HUDEP-2 (cell line): ENCODE data around the gene SAMHD1.
"Not testable (repeated sequence)": the region's sequence is repeated elsewhere in the genome, so short reads cannot be mapped to it uniquely, and the experiment has no call there.

Experiments used
- DNase-seq, 76 experiments: peaks; one replicate each; lab custom pipeline; 2025; ENCODE audit not compliant: unreplicated experiment in 76 of 76; lab: John Stamatoyannopoulos, UW

SAMHD1 gene

DNA sequence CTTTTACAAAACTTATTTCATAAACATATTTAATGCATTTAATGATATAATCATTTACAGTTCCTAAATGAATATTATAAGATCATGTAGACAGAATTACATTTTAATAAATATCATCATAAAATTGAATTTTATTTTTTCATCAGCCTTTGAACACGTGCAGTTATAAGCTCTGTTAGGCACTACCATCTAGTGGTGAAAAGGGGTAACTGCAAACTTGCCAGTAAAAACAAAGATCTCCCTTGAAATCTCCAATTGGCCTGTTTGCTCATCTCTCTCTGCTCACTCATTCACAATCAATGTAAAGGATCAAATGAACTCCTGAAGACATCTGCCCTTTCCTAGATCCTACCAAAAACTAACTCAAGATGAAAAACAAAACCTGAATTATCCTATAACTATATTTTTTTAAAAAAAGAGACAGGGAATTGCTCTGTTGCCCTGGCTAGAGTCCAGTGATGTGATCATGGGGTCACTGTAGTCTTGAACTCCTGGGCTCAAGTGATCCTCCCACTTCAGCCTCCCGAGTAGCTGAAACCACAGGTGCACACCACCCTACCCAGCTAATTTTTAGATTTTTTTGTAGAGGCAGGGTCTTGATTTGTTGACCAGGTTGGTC lies 31.7 kb downstream of the SAMHD1 start:
- DNase-seq: peak in 33 of 76 experiments; percentile 3 to 71 (median 35)

DNA sequence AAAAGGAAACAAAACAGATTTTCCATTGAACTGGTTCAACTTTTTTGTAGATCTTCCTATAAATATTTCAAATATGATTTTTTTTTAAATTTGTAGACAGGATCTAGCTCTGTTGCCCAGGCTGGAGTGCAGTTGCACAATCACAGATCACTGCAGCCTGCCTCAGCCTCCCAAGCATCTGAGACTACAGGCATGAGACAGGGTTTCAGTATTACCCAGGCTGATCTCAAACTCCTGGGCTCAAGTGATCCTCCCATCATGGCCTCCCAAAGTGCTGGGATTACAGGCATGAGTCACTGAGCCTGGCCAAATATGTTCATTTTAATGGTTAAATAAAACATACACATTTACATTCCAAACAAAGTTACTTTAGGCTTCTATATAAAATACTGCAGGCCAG lies 33.6 kb downstream of the SAMHD1 start:
- DNase-seq: no peak

DNA sequence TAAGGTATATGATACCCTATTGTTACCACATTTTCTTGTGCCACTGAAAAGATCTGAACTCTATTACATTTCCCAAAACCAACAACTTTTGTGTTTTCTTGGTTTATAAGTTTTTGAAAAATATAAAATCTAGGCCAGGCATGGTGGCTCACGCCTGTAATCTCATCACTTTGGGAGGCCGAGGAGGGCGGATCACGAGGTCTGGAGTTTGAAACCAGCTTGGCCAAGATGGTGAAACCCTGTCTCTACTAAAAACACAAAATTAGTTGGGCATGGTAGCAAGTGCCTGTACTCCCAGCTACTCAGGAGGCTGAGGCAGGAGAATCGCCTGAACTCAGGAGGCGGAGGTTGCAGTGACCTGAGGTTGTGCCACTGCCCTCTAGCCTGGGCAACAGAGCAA lies 34.3 kb downstream of the SAMHD1 start:
- DNase-seq: no peak

DNA sequence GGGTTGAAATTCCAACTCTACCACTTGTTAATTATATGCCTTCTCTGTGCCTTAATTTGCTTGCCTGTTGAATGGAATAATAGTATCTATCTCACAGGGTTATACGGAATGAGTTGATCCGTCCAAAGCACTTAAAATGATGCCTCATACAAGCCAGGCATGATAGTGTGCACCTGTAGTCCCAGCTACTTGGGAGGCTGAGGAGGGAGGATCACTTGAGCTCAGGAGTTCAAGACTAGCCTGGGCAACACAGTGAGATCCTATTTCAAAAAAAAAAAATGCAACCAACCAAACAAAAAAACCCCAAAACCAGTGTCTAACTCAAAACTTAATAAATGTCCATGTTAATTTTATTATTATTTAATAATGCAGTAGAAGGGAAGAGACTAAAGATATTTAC lies 35.3 kb downstream of the SAMHD1 start:
- DNase-seq: no peak

DNA sequence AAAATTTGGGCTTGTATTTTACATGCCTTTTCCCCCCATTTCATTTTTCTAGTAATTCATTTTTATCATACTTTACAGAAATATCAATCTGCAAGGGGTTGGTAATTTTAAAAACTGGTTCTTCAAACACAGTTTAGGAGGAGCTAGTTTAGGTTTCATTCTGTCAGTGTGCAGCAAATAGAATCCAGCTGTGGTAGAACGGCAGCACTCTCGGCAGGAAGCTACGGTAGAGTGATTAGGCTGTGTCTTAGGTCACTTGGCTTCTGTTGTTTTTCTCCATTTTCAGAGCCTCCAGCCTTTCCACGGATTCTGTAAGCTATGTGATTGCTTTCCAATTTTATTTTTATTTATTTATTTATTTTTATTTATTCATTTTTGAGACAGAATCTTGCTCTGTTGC lies 42.9 kb downstream of the SAMHD1 start:
- DNase-seq: no peak

DNA sequence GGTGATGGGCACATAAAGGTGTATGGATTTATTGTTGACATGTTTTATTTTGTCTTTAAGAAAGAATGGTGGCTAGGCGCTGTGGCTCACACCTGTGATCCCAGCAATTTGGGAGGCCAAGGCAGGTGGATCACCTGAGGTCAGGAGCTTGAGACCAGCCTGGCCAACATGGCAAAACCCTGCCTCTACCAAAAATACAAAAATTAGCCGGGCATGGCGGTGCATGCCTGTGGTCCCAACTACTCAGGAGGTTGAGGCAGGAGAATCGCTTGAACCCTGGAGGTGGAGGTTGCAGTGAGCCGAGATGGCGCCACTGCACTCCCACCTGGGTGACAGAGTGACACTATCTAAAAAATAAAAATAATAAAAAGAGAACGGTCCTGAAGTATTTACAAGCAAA lies 45.4 kb downstream of the SAMHD1 start:
- not testable (repeated sequence) for DNase-seq

DNA sequence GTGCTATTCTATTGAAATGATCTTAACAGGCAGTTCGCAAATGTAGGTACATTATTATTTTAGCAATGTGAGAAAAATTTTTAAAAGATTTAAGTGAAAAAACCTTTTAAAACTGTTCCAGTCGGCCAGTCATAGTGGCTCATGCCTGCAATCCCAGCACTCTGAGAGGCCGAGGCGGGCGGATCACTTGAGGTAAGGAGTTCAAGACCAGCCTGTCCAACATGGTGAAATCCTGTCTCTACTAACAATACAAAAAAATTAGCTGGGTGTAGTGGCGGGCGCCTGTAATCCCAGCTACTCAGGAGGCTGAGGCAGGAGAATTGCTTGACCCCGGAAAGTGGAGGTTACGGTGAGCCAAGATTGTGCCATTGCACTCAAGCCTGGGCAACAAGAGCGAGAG lies 45.9 kb downstream of the SAMHD1 start:
- not testable (repeated sequence) for DNase-seq

DNA sequence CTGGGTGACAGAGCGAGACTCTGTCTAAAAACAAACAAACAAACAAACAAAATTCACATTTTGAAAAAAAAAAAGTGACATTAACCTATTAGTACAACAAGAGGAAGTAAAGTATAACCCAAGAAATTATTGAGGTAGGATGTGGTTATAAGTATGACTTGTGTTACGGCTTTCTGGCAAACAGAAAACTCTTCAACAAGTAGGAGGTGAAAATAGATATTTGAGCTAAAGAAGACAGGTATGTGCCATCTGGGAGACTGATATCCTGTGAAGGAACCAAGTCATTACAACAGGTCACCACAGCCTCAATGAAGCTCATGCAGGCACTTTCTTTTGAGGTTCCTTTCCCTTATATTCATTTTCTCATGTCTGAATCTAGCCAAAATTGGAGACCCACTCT lies 46.8 kb downstream of the SAMHD1 start:
- no peak for DNase-seq

DNA sequence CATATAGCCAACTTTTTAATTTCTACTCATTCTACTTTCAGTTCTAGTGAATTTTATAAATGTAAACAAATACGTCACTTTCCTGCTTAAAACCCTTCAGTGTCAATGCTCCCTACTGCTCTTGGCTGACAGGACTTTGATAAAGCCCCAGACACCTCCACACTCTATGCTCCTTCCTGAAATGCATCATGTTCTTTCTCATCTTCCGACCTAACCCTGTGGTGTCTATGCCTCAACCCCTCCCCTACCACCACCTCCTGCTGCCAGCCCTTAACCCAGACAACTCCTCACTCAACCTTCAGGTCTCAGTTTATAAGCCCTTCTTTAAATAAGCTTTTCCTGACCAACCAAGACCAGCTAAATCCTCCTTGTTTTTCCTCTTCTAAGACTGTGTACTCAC lies 56.5 kb downstream of the SAMHD1 start:
- DNase-seq: no peak

DNA sequence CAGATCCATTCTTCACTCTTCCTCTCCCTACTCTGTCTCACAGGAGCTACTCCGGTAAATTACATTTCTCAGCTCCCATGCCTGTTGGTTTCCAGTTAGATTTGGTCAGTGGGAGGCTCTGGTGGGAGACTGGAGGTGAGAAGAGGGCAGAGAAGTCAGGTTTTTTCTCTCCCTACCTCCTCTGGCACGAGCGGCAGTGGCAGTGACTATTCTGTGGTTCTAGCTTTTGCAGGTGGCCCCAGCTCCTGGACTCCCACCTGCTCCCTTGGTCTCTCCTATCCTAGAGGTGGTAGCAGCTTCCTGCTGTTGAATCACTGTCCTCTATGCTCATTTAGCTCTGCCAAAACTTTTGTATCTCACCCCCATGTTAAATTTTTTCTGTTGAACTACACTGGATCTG lies 57.7 kb downstream of the SAMHD1 start:
- DNase-seq: no peak

DNA sequence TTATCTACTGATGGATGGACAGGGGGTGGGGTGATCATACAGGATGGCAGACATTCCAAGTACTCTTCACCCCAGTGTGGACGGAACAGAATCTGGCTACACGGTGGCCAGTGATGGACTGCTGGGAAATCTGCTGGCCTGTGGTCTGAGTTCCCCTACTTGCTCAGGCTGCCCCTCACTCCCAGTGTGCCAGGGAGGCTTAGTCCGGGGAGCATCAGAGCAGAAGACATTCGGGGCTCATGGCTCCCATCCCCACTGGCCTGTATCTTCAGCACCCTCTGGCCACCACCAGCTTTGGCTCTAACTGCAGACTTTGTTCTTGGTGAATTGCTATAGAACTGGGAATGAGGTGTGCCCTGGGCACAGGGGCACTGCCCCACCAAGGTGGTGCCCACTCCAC lies 60.3 kb downstream of the SAMHD1 start:
- no peak for DNase-seq

DNA sequence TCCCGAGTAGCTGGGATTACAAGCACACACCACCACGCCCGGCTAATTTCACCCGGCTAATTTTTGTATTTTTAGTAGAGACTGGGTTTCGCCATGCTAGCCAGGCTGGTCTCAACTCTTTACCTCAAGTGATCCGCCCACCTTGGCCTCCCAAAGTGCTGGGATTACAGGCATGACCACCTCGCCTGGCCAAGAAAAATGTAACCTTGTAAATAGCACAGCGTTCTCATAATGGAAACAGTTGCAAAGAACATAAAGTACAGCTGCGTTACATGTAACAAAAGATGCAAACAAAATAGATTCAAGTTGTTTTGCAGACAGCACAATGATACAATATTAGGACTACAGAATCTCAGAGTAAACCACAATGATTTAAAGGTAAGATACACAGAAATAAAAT lies 60.9 kb downstream of the SAMHD1 start:
- DNase-seq: no peak

DNA sequence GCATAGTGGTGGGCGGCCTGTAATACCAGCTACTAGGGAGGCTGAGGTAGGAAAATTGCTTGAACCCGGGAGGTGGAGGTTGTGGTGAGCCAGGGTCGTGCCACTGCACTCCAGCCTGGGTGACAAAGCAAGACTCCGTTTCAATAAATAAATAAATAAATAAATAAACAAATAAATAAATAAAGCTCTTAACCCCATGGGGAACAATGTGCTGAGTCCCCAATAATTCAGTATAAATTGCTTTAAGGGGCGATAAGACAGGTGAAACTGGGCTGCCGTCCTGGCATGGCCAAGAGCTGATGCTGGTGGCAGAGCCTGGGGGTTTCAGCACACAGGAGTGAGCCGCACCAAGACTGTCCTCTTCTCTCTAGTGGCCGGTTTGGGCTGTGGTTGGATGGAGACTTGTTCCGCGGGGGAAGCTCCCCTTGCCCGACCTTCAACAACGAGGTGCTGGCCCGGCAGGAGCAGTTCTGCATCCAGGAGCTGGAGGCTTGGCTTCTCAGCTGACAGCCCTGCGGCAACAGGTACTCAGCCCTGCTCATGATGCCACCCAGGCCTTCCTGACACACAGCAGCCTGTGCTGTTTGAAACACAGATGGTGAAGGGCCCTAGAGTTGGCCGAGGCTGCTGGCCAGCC lies 62.5 kb downstream of the SAMHD1 start:
- no peak for DNase-seq

DNA sequence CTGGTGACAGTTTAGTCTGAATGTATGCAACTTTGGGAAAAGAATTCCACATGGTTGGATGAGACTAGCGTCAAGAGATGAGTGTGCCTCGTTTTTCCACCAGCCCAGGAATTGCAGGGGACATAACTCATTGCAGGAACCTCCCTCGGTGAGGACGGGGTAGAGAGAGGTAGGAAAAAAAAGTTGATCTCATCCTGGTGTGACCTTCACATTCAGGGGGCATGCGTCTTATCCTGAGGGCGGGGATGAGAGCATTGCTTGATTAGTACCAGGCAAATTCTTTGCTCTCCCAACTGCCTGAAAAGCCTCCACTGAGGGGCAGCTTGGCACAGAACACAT lies 63.8 kb downstream of the SAMHD1 start:
- DNase-seq: no peak

DNA sequence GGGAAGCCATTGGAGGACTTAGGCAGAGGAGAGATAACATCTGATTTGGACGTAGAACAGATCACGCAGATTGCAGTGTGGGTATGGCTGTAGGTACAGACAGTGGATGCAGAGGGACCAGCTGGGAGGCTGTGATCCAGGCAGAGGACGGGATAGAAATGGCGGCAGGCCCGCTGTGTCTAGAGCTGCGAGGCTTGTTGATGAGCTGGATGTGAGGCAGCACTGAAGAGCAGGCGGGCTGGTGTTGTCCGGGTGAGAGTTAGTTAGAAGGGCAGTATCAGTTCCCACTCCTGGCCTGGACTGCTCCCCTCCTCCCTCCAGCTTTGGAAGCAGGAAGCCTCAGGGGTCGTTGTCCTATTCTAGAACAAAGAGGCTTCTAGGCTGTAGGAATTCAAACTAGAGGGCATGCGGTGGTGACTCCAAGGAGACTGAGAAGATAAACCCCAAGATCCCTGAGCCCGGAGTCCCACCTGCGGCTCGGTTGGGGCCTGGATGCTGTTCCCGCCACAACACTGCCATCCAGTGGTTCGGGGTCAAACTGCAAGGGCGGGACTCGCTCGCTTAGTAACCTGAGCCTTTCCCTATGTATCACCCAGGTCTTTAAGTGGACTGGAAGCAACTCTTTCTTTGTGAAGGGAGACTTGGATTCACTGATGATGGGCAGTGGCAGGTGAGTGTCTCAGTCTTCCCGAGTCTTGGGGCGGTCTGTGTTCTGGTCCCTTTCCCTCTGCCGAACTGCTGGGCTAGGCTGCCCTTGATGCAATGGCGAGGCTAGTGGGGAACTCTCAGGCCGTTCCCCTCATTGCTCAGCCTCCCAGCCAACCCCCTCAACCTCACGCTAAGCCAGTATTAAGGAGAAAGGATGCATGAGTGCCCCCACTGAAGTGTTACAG lies 64.4 kb downstream of the SAMHD1 start:
- DNase-seq: peak in 65 of 76 experiments; percentile 4 to 83 (median 56)

DNA sequence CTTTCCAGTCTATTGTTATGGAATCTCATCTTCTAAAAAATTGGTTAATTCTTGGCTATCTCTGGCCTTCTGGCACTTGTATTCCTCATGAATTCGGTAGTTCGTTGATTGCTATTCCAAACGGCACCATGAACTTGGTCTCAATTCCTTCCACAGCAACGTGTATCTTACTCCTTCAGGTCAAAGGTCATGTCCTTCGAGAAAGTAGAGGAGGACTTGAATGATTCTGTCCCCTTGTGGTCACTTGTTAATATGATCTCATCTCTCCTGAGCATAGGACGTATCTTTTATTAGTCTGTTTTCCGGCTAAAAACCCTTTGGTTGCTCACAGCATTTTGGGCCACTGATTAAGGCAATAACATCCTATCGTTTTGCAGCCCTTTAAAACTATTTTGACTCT lies 66.2 kb downstream of the SAMHD1 start:
- DNase-seq: peak in 1 of 76 experiments; percentile 26

DNA sequence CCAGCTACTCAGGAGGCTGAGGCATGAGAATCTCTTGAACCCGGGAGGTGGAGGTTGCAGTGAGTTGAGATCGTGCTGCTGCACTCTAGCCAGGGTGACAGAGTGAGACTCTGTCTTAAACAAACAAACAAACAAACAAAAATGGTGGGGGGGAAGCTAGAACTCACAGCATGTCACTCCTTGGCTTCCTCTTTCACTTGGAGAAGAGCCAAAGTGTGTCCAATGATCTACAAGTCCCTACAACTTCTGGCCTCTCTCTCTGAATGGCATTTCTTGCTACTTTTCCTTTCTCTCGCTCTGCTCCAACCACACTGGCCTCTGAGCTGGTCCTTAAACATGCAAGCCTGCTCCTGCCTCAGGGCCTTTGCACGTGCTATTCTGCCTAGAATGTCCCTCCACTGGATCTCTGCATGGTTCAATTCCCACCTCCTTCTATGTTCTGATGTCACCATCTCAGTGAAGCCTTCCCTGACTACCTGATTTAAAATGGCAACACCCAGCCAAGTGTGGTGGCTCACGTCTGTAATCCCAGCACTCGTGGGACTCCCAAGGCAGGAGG lies 67.5 kb downstream of the SAMHD1 start:
- peak in 1 of 76 experiments; percentile 22 for DNase-seq

DNA sequence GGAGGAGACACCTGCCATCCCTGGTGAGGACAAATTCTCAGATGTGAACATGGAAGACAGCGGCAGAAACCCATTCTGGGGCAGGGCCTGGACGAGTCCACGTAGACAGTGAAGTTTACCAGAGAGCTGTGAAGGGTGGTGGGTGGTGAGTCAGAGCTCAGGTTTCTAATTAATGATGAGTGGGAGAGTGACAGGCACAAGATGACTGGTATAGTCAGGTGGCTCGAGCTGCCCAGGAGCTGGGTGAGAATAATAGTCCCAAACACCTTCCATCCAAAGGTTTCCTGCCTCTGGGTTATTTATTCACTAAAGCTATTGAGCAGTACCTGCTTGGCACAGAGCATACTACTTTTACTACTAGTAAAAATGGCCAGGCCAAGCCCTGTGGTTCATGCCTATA lies 69.6 kb downstream of the SAMHD1 start:
- DNase-seq: no peak

DNA sequence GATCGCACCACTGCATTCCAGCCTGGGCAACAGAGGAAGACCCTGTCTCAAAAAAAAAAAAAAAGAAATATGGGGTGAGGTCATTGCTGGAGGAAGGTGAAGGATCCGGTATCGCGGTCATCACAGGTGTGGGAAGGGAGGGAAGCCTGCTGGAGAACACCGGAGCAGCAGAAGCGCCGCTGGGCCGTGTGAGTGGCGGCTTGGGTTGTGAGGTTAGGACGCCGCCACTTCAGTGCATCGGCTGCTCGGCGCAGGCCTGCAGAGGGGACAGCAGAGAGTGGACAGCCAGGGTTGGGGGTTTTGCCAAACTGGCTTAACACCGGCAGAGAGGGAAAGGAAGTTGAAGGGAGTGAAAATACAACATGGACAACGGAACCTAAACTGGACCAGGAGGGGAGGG lies 70.2 kb downstream of the SAMHD1 start:
- DNase-seq: no peak

DNA sequence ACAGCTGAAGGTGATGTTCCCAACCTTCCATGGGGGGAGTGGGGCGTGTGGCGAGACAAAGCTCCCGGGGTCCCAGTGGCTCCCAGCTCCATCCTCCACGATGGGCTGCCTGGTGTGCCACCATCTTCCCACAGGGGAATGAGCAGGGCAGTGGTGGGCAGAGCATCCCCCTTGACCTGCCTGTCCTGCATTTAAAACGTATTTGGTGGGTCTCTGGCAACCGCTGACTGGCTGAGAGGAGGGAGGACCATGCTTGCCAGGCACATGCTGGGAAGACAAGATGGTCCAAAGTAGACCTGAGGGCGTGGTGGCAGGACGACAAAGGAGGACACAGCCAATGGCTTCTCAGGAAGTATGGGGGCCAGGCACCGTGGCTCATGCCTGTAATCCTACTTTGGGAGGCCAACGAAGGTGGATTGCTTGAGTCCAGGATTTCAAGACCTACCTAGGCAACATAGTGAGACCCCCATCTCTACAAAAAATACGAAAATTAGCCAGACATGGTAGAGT lies 70.7 kb downstream of the SAMHD1 start:
- no peak for DNase-seq

DNA sequence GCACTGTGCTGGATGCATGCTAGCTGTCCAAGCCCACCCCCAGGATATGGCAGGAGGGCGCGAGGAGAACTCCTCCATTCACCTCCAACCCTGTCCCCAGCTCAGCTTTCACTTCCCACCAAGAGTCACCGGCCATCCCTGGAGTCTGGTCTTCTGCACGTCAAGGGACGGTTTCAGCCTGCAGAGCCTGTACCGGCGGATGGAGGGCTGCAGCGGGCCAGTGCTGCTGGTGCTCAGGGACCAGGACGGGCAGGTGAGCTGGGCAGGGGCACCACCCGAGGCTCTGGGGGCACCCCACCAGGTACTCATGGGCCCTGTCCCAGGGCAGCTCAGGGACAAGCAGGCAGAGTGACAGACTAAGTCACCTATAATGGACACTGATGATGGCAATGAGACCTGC lies 72.6 kb downstream of the SAMHD1 start:
- DNase-seq: no peak
